GM04503 (cell line): Measurements from ENCODE around the gene ITPR2.
"Not testable (repeated sequence)": the region's sequence is repeated elsewhere in the genome, so short reads cannot be mapped to it uniquely, and the experiment has no call there.

ENCODE experiments used
- DNase-seq: peaks from one replicate; pipeline ENCODE4 v3.0.0-alpha.2; 2012; ENCODE audit warnings: low read depth

The ITPR2 gene

DNA sequence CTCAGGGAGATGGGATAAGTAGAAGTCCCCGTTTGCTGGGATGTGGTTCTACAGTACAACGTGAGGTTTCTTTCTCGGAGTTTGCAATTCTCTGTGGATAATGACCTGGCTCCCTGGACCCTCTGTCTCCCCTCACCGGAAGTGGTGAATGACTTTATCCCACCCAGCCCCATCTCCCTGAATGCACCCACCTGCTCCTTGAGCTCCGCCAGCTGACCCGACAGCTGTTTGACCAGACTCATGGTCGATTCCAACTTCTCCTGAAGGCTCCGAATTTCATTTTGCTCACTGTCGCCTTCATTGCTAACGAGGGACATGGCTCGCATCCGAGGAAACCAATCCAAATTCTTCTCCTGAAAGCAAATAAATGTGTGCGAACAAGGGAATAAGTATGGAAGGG lies 493.0 kb downstream of the ITPR2 start:
- DNase-seq: no peak

DNA sequence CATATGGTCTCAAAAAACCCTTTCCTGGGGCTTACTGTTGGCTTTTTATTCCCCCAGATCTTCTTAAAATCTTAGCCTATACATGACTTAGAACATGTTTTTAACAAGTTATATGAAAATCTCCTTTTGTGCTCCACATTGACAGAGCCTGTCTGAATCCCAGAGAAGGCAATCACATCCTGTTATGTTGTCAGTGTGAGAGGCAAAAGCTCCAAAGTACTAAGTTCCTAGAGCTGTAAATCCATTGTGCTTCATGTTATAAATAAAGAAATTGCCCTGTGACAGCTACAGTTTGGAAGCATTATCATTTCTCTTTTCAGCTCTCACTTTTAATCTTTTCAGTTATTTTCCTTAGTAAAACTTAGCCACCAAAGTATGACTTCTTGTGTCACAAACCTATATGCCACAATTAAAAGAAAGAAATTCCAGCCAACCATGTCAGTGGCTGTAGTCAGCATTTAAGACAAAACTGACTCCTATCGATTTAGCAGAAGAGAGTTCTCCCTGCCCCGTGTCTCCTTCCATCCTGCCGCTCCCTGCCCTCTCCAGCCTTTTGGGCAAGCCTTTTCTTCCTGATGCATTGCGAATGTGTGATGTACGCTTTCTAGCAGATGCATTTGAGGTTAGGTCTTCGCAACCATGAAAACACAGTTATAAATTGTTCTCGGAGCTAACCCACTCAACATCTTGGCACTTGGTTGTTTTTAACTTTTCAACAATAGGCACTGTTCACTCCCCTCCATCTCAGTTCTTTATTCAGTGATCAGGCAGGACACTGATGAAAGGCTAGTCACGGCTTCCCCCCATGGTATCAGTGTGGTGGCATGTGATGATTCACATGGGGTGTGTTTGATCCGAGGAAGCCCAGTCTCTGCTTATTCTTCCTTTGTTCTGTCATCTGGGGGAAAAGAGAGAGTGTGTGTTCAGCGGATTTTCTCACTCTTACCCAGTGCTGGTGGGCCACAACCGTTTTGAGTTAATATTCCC lies 494.1 kb downstream of the ITPR2 start:
- no peak for DNase-seq

DNA sequence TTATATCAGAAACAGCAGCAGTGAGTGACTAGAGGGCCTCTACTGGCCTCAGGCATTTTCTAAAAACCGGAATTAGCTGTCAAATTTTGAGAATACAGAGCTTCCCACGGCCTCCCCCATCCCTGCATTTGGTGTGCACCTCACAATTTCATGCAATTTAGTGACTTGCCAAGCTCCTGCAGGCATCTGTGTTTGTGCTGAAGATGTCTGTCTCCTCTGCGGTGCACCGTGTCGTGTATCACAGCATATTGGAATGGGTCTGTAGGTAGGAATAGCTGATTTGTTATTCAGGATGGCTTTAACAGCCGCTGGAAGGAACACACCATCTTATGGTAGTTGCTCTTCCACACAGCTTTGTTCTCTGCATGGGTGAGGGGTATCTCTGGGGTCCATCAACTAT lies 497.3 kb downstream of the ITPR2 start:
- DNase-seq: no peak

DNA sequence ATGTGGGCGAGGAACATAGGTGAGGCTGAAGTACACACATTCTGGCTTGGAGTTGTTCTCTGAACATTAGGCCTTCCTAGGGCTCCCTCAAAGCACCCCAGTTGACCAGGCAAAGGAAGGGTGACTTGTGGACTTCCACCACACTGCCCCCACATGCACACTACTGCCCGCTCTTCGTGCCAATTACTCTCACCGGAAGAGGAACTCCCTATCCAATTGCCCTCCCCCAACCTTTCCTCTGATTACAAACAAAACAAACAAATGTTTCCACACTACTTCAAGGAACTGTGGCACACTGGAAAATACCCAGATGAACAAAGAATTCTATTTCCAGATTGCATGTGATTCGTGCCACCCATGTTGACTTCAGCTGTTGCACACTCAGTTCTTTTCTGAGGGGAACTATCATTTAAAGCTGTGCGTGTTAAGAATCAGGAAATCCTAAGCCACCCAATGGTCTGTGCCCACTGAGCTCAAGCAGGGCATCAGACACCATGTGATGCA lies 498.3 kb downstream of the ITPR2 start:
- DNase-seq: no peak

DNA sequence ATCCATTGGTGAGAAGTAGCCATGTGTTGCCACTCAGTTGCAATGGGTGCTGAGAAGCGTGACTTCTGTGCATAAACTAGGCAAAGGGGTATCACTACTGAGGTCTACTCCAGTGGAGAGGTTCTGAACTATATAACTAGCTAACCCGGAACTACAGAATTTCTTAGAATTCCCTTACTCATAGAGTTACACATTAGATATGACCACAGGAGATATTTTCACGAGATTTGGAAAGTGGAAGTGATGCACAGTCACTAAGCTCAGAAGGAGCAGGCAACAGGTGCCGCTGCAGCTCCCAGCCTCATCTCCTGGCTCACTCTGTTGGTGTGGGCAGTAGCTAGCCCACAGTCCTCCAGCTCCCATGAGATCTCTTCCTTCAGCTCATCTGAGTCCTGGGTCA lies 501.0 kb downstream of the ITPR2 start:
- DNase-seq: no peak

DNA sequence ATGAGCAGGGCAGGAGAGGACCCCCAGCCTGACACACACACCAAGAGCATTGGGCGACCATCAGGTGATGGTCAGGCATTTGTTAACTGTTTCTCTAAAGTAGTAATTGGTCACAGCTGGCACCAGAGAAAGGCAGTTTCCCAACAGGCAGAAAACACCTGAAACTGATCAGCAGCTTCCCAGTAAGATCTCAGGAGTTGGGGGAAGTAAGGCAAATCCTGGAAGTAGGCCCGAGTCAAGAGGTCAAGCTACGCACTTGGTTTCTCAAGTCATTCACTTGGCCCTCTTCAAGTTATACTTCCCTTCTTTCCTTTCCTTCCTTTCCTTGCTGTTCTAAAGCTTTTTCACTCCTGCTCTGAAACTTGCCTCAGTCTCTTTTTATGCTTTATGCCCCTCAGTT lies 501.9 kb downstream of the ITPR2 start:
- no peak for DNase-seq

DNA sequence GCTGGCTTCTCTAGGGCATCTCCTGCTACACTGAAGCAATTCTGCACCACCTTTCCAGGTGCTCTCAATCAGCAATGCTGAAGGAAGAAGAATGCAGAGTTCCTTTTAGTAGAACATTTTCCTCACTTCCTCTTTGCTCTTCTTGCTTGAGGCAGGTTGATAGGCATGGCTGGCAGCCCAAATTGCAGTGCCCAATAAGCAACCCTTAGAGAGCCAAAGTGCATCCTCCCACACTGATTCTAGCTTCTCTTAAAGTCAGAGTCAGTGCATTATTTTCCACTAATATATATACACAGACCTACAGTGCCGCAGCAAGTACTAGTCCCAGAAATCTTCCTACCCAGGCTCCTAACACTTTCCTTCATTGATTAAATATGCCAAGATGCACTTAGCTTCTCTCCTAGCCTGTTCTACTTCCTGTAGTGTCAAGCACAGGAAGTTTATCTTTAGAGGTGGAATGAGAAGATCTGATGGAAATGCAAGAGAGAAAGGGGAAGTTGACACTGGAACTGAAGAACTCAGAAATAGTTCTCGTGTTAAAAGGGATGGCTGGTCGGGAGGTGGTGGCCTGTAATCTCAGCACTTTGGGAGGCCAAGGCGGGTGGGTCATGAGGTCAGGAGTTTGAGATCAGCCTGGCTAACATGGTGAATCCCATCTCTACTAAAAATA lies 504.9 kb downstream of the ITPR2 start:
- DNase-seq: no peak

DNA sequence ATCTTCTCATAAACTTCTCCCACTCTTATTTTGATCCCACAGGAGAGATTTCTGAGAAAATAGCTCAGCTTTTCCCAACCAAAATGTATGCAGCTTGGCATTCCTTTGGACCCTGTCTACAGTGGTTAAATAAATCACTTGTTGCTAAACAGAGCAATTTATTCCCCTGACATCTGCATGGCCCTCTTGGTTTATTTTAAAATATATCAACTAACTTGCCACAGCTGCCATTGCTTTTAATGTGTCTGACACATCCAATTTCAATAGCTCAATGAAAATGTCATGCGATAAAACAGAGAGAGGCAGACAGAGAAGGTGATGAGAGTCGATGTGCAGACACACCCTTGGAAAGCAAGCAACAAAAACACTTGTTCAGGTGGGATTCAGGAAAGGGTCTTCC lies 509.3 kb downstream of the ITPR2 start:
- DNase-seq: no peak

DNA sequence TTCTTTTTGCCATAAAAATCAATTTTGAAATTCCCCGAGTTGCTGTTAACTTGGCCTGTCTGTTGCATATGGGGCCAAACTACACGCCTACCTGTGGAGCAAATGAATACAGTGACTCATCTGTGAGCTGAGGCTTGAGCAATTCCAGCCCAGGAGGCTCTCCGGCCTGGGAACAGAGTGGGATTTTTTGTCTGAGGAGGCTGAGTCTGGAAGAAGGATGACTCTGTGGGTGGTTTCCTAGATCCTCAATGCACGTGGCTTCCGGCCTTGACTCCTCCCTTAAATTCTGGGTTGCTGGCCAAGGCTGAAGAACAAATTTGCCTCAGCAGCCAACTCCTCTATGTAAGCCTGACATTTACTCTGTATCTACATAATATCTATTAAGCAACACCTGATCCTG lies 513.5 kb downstream of the ITPR2 start:
- DNase-seq: no peak

DNA sequence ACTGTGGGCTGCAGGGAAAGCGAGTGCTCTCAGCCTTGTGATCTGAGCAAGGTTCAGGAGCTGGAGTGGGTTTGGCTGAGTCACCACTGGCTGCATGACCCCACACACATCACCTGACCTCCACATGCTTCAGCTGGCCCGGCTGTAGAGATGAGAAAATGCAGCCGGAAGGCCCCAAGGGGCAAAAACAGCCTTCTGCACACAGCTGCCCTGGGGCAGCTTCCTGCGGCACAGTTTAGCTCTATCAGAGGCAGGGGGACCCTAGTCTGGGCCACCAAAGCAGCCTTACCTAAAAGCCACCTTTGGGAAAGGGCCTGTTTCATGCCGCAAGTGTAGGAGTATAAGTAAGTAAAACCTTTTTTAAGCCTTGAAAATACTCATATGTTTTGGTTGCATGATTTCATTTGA lies 514.3 kb downstream of the ITPR2 start:
- no peak for DNase-seq

DNA sequence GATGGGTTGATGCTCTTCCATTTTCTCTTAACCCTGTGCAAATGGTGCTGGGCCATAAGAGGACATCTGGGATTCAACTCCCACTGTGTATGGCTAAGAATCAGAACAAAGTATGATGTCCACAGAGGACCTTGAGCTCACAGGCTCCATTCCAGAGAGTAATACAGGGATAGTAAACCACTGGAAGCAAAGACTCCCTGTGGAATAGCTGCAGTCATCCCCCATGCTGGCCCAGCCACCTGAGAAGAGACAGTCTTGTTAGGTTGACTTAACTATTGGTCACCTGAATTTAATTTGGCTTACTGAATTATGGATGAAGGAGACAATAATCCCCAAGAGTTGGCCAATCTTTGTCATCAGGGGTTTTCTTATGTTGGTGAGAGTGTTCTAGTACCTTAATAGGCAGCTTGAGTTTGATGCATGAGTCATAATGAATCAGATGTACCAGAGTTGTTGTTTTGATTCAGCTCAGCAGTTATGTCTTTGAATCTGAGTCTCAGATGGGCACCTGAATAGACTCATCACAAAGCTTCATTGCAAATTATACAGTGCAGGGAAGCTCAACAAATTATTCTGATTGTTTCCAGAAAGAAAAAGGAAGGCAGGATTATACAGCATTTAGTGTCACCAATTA lies 514.9 kb downstream of the ITPR2 start:
- DNase-seq: no peak

DNA sequence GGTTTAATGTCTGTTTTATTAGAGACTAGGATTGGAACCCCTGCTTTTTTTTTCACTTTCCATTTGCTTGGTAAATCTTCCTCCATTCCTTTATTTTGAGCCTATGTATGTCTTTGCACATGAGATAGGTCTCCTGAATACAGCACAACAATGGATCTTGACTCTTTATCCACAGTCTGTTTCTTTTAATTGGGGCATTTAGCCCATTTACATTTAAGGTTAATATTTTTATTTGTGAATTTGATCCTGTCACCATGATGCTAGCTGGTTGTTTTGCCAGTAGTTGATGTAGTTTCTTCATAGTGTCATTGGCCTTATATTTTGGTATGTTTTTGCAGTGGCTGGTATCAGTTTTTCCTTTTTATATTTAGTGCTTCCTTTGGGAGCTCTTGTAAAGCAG lies 518.9 kb downstream of the ITPR2 start:
- not testable (repeated sequence) for DNase-seq

DNA sequence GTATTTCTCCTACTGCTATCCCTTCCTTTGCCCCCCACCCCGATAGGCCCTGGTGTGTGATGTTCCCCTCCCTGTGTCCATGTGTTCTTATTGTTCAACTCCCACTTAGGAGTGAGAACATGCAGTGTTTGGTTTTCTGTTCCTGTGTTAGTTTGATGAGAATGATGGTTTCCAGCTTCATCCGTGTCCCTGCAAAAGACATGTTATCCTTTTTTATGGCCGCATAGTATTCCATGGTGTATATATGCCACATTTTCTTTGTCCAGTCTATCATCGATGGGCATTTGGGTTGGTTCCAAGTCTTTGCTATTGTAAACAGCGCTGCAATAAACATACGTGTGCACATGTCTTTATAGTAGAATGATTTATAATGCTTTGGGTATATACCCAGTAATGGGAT lies 522.5 kb downstream of the ITPR2 start:
- not testable (repeated sequence) for DNase-seq

DNA sequence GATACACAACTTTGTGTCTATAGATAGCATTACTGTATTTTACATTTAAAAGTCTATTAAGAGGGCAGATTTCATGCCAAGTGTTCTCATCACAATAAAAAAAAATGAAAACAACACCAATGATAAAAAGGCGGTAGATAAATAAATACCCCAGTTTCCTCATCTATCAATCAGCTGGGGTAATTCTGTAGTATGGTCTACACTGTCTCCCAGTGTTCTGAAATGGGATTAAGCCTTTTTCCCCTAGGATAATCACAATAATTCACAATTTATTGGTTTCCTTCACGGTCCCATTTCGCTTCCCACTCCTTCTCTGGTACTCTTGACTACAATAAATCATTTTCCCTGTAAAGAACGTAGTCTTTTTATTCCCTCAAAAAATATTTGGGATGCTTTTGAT lies 523.4 kb downstream of the ITPR2 start:
- no peak for DNase-seq

DNA sequence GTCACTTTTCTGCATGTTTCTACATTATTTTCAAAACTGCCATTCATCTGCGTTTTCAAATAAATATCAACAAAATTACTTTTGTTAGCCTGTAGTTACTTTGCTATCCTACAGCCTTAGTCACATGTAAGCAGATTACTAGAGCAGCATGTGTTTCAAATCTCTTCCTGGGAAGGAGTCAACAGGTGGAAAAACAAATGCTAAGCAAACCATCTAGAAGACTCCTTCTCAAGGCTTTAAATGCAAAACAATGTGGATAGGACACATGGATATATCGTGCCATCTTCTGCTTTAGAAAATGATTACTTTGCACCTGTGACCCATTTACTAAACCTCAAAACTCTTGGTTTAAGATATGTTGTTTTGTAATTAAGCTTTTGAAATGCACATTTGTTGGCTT lies 528.7 kb downstream of the ITPR2 start:
- no peak for DNase-seq

DNA sequence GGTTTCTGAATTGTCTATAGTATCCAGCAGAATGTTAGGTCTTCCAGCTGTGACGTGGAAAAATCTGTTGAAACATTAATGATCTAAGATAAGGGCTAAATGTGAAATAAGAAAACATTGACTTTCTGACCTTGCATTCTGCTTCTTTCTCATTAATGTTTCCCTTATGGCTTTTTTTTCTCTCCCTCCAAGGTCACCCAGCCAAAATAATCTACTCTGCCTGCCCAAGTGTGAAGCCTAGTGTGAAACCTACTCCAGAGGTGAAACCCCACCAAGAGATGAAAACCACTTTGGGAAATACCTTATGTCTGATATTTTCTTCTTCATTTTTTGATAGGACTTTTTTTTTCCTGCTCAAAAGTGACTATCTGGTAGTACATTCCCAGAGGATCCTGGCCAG lies 529.6 kb downstream of the ITPR2 start:
- DNase-seq: no peak

DNA sequence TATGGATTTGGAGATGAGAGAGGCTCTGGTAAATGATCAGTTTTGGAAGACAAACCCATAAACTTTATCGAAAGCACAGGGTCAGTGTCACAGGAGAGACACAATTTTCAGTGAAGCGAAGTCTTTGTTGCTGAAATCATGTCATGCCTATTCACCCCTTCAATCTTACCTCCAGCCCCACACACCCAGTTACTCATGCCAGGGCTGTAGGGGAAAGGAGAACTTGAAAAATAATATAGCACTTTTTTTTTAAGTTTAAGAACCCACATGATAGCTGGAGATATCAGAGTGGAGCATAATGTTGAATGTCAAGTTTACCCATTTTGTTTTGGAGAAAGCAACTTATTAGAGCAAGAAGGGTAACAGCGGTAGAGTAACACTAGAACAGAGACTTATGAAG lies 530.2 kb downstream of the ITPR2 start:
- DNase-seq: no peak

DNA sequence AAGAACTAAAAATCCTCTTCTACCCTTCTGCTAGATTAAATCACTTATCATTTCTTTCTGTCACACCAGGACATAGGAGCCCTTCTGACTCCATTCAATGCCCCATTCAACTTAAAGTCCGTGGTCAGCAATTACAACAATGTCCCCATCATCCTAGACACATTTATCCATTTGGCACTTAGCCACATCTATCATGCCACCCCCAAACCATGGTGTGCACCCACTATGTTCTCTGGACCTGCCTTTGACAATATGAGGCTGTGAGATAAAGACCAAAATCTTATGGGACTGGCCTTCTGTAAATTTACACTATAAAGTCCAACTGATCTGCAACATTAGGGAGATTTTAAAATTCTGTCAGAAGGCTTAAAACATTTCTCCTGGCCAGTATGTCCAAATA lies 533.2 kb downstream of the ITPR2 start:
- no peak for DNase-seq

DNA sequence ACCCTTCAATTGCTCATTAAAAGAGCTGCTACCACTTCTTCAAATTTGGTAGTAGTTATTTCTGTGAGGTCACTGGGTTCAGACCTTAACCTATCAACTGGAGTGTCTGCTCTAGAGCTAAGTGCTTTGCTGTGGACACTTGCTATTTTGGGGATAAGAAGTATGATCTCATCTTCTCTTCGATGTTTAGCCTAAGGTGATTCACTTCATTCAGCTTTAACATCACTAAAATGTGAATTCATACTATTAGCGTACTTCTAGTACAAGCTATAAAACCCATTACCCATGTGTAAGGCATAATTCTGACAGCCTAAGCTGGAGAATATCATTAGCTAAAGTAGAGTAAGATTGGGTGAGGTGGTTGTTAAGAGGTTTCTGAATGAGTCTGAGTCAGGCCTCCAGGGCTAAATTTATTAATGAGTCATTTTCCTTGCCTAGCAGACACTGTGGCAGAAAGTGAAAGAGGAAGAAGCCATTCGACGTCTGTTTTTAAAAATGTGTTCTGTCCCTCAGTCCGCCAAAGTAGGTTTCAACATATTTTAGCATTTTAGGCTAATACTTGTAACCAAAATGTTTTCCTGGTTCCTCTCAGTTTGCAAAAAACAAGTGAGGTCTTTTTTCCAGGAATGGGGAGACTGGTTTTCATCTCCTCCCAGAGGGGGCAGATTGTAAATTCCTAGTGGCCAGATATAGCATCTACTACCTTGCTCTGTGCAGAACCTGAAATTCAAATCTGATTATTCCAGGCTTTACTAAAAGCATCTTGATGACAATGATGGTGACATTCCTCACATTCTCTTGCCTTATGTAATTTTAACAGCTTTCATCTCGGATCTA lies 534.0 kb downstream of the ITPR2 start:
- no peak for DNase-seq

DNA sequence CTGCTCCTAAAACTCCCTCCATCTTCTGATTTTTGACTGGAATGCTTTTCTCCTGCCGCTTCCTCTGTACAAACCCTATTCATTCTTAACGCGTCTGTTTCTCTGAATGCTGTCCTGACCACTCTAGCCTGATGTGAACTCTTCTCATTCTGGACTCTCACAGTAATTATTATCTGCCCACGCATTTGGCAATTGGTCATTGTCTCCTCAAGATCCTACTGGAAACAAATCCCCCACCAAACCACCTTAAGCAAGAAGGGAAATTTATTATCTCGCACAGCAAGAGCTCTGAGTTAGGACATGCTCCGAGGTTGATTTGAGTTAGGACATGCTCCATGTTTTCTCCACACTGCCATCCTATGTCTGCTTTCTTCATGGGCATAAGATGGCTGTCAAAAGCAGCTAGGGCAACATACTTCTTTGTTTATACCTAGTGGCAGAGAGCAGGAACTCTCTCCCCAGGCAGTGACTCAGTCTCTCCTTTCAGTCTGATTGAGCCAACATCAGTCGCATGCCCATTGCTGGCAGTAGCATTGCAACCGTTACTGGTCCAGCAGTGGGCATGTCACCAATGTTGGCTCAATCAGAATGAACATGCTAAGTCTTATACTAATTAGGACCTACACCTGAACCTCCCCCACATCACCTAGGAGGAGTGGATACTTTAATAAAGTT lies 535.5 kb downstream of the ITPR2 start:
- no peak for DNase-seq

DNA sequence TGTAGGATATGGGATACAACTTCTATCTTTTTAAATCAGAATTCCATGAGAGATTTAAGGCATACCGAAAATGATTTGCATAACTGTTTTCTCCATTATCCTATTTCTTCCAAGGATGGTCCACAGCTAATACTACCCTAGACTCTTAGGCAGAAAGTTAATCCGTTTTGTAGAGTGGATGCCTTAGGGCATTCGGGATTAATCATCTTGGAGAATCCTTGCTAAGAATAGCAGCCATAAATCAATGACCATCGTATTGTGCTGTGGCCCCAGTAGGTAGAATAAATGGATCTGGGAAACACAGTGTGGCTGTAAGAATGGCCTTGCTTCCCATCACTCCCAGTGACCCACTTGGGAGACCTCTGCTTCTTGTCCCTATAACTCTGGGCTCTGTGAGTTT lies 538.0 kb downstream of the ITPR2 start:
- no peak for DNase-seq
